ENCODE measurements around the gene CLPTM1L.
"Not testable (repeated sequence)": the region's sequence is repeated elsewhere in the genome, so short reads cannot be mapped to it uniquely, and the experiment has no call there.

- TF ChIP-seq ZNF274 (IDR thresholded peaks at IDR 0.05; ENCODE audit: low read depth, low read length); SUZ12 (IDR thresholded peaks at IDR 0.05; ENCODE audit: extremely low read depth, insufficient read depth, insufficient read length); YY1 (IDR thresholded peaks at IDR 0.05; ENCODE audit: insufficient read depth, insufficient read length): not testable (repeated sequence)
Measured at GRCh38 chr5:1290956-1291355, 53.9 kb downstream of the CLPTM1L start.

All from NT2/D1 (cell line).